Middle frontal gyrus (tissue), 1 donor: ENCODE measurements around the gene VPS35.
A peak's percentile ranks its signal among the peaks of the same experiment; 100 is the strongest.
"Not testable (repeated sequence)": the region's sequence is repeated elsewhere in the genome, so short reads cannot be mapped to it uniquely, and the experiment has no call there.

Experiments
- DNase-seq: peaks from one replicate; pipeline ENCODE4 v3.0.0-alpha.2; 2015; ENCODE audit warnings: low spot score; ENCODE audit errors: extremely low spot score

VPS35 gene

GRCh38 chr16:46662123-46662522 is 26.9 kb downstream of the VPS35 start:
- DNase-seq = no peak

- DNase-seq = no peak
Observed at GRCh38 chr16:46658925-46659324, 30.1 kb downstream of the VPS35 start.

- DNase-seq = no peak
Observed at GRCh38 chr16:46651305-46651704, 37.7 kb downstream of the VPS35 start.

GRCh38 chr16:46650254-46650623 is 38.7 kb downstream of the VPS35 start:
- DNase-seq = no peak

GRCh38 chr16:46649588-46650253 is 39.3 kb downstream of the VPS35 start:
- peak; percentile 33 for DNase-seq

GRCh38 chr16:46648656-46649055 is 40.3 kb downstream of the VPS35 start:
- no peak for DNase-seq

GRCh38 chr16:46638947-46639925 is 49.7 kb downstream of the VPS35 start:
- no peak for DNase-seq

- DNase-seq = no peak
Observed at GRCh38 chr16:46632778-46633733, 55.9 kb downstream of the VPS35 start.

- DNase-seq = no peak
Observed at GRCh38 chr16:46629331-46630219, 59.4 kb downstream of the VPS35 start.

GRCh38 chr16:46627746-46628145 is 61.2 kb downstream of the VPS35 start:
- no peak for DNase-seq

- not testable (repeated sequence) for DNase-seq
Observed at GRCh38 chr16:46626681-46627080, 62.3 kb downstream of the VPS35 start.

- not testable (repeated sequence) for DNase-seq
Observed at GRCh38 chr16:46624862-46625261, 64.1 kb downstream of the VPS35 start.

GRCh38 chr16:46623707-46624106 is 65.3 kb downstream of the VPS35 start:
- DNase-seq = not testable (repeated sequence)

- DNase-seq = not testable (repeated sequence)
Observed at GRCh38 chr16:46623246-46623645, 65.7 kb downstream of the VPS35 start.

- no peak for DNase-seq
Observed at GRCh38 chr16:46621934-46622676, 66.9 kb downstream of the VPS35 start.

- no peak for DNase-seq
Observed at GRCh38 chr16:46621006-46621933, 67.7 kb downstream of the VPS35 start, which contains the start of gene SHCBP1. TSS of gene SHCBP1 (minus strand) at chr16:46621379. CDS start at chr16:46621359, 20 bp downstream.

- DNase-seq = no peak
Observed at GRCh38 chr16:46620266-46621005, 68.5 kb downstream of the VPS35 start.

- DNase-seq = no peak
Observed at GRCh38 chr16:46618516-46618915, 70.5 kb downstream of the VPS35 start.
